Activated T-helper 2 cell treated with anti-CD3 and anti-CD28 coated beads, Interferon-gamma antibody, Interleukin-2, Interleukin-4, amounts not matched to agents 10 μg/mL and 5 μg/mL and 100 μg/mL, durations not matched to agents 14 hours and 24 hours and 36 hours (primary cell): ENCODE results near the gene ZDHHC5. TPM values are rescaled to one million over a fixed set of nuclear protein-coding genes. Genes with fewer than 3 reads are reported as not detected.

Experiments used
- total RNA-seq: library from RNA; stranded (reverse); gene quantifications from 2 replicates; pipeline ENCODE4 v1.2.3, GENCODE V29; 2022

ZDHHC5 gene
- total RNA-seq, 1 donor from 2014 or later, result 64.7 TPM

Other genes with a start within 250 kb of the ZDHHC5 start
- gene SLC43A3, start 241.0 kb upstream of the ZDHHC5 start, total RNA-seq, result 174 and 189 TPM in 2 replicates
- 0.18 TPM in 1 of 2 replicates, not detected in the other for gene RTN4RL2, start 207.6 kb upstream of the ZDHHC5 start, total RNA-seq
- 27.6 and 30.9 TPM in 2 replicates for gene SLC43A1, start 152.4 kb upstream of the ZDHHC5 start, total RNA-seq
- 76.9 and 90.0 TPM in 2 replicates for gene TIMM10, start 137.4 kb upstream of the ZDHHC5 start, total RNA-seq
- gene SMTNL1, start 130.5 kb upstream of the ZDHHC5 start, total RNA-seq, result not detected in 2 replicates
- gene UBE2L6, start 100.4 kb upstream of the ZDHHC5 start, total RNA-seq, result 135 and 137 TPM in 2 replicates
- not detected in 2 replicates for gene SERPING1, start 70.4 kb upstream of the ZDHHC5 start, total RNA-seq
- gene YPEL4, start 18.2 kb upstream of the ZDHHC5 start, total RNA-seq, result 0.37 and 0.64 TPM in 2 replicates
- 17.7 and 19.9 TPM in 2 replicates for gene CLP1, start 10.4 kb upstream of the ZDHHC5 start, total RNA-seq
- 13.0 and 14.1 TPM in 2 replicates for gene MED19, start 44.1 kb downstream of the ZDHHC5 start, total RNA-seq
- 74.6 and 80.0 TPM in 2 replicates for gene TMX2, start 44.5 kb downstream of the ZDHHC5 start, total RNA-seq
- gene SELENOH, start 73.4 kb downstream of the ZDHHC5 start, total RNA-seq, result 179 and 183 TPM in 2 replicates
- not detected in 2 replicates for gene BTBD18, start 83.7 kb downstream of the ZDHHC5 start, total RNA-seq
- gene CTNND1, start 93.7 kb downstream of the ZDHHC5 start, total RNA-seq, result 6.2 and 7.5 TPM in 2 replicates